Measurements from ENCODE around the gene SEZ6L2.

DNA sequence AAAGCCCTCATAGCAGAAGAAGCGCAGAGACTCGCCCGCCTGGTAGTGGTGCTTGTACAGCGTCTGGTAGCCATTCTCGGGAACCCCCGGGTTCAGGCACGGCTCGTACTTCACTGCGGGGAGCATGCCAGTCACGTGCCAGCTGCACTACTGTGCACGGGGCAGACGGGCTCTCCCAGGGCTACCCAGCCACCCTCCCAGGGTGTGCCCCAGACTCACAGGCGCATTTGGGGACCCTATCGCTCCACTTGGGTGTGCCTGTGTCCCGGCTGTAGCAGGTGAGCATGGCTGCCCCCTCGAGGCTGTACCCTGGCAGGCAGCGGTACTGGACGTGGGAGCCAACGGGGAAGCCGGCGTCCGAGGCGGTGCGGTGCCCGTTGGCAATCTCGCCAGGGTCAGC lies 26.0 kb downstream of the SEZ6L2 start:
- TF ChIP-seq, protein P1, sequence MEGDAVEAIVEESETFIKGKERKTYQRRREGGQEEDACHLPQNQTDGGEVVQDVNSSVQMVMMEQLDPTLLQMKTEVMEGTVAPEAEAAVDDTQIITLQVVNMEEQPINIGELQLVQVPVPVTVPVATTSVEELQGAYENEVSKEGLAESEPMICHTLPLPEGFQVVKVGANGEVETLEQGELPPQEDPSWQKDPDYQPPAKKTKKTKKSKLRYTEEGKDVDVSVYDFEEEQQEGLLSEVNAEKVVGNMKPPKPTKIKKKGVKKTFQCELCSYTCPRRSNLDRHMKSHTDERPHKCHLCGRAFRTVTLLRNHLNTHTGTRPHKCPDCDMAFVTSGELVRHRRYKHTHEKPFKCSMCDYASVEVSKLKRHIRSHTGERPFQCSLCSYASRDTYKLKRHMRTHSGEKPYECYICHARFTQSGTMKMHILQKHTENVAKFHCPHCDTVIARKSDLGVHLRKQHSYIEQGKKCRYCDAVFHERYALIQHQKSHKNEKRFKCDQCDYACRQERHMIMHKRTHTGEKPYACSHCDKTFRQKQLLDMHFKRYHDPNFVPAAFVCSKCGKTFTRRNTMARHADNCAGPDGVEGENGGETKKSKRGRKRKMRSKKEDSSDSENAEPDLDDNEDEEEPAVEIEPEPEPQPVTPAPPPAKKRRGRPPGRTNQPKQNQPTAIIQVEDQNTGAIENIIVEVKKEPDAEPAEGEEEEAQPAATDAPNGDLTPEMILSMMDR (IDR thresholded peaks at IDR 0.05 in 4 of 5, conservative IDR thresholded peaks at IDR 0.05 in 1 of 5): no peak
- TF ChIP-seq POLR2A (IDR thresholded peaks at IDR 0.05): no peak

Measured in gastrocnemius medialis (tissue), 4 donors.